Measurements from ENCODE around the gene LIPE.

Gene LIPE

GRCh38 chr19:42421101-42421500, 6.1 kb downstream of the LIPE start:
- FAIRE-seq (no peak), DNase-seq (ENCODE audit: extremely low spot score, insufficient read length, low read depth) (no peak)

- peak; percentile 93 for FAIRE-seq
Observed at GRCh38 chr19:42420055-42420544, 7.1 kb downstream of the LIPE start.

DNA sequence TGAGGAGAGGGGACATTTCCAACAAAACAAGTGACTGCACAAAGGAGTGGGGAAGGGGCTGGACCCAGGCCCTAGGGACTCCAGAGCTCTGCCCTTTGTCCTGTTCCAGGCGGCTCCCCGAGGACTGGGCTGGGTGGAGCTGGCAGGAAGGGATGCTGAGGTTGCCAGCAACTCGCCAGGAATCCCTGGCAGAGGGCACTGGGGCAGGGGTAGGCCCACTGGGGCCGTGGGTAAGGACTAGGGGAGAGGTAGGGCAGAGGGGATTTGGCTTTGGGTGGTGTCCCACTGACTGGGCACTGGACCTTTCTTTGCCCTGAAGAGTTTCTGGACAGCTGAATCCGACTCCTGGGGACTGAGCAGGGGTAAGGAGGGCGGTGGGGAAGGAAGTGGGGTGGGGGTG, 7.9 kb downstream of the LIPE start:
- DNase-seq (ENCODE audit: extremely low spot score, insufficient read length, low read depth), result no peak
- FAIRE-seq, result no peak

More at GRCh38 chr19:42420055-42420544, 7.1 kb downstream of the LIPE start:
- no peak for DNase-seq (ENCODE audit: extremely low spot score, insufficient read length, low read depth)

- no peak for DNase-seq (ENCODE audit: extremely low spot score, insufficient read length, low read depth)
- FAIRE-seq, result no peak
Observed at GRCh38 chr19:42412661-42413076, 14.5 kb downstream of the LIPE start.

- FAIRE-seq, result no peak
- DNase-seq (ENCODE audit: extremely low spot score, insufficient read length, low read depth), result no peak
Observed at GRCh38 chr19:42412227-42412626, 15.0 kb downstream of the LIPE start.

- FAIRE-seq, result no peak
- DNase-seq (ENCODE audit: extremely low spot score, insufficient read length, low read depth), result no peak
Observed at GRCh38 chr19:42411581-42412178, 15.5 kb downstream of the LIPE start.

GRCh38 chr19:42410371-42410770, 16.8 kb downstream of the LIPE start:
- FAIRE-seq, result no peak
- no peak for DNase-seq (ENCODE audit: extremely low spot score, insufficient read length, low read depth)

GRCh38 chr19:42409477-42409876, 17.7 kb downstream of the LIPE start:
- FAIRE-seq, result no peak

GRCh38 chr19:42407816-42408175, 19.4 kb downstream of the LIPE start:
- DNase-seq (ENCODE audit: extremely low spot score, insufficient read length, low read depth) (no peak), FAIRE-seq (no peak)

More at GRCh38 chr19:42409477-42409876, 17.7 kb downstream of the LIPE start:
- DNase-seq (ENCODE audit: extremely low spot score, insufficient read length, low read depth), result no peak

DNA sequence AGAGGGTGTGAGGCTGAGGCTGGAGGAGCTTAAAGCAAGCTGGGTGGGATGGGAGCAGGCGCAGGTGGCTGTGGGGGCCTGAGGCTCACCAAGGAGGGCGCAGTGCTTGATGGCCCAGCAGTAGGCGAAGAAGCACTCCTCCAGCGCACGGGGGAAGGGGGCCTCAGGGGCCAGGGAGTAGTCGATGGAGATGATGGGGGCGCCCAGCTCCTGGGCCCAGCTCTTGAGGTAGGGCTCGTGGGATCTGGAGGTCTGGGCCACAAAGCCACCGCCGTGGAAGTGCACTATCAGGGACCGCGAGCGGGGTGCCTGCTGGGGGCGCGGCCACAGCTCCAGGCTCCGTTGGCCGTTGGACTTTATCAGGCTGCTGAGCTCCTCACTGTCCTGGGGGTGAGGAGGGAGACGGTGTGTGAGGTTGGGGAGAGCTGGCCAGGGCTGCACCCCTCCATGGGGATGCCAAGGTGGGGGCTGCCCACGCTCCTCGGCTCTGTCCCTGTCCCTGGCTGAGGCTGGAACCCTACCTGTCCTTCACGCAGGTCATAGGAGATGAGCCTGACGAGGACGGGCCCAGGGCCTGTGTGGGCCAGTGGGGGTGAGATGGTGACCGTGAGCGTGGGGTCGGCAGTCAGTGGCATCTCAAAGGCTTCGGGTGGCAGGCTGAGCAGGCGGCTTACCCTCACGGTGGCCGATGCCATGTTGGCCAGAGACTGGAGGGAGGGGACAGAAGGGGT, 19.9 kb downstream of the LIPE start:
- FAIRE-seq (no peak), DNase-seq (ENCODE audit: extremely low spot score, insufficient read length, low read depth) (no peak)

DNA sequence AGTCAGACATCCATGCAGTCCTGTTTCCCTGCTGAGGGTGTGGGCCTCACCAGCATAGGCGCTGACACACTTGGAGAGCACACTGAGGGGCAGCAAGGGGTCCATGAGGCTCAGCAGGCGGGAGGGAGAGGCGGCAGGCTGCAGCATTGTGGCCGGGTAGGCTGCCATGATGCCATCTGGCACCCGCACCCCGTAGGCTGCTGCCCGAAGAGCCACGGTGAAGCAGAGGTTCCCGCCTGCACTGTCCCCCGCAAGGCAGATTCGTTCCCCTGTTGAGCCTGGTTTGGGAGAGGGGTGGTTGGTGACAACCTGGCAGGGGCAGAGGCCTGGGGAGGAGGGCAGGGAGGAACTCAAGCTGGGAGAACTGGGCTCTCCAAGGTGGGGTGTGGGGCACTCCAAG, 21.1 kb downstream of the LIPE start:
- DNase-seq (ENCODE audit: extremely low spot score, insufficient read length, low read depth), result no peak
- FAIRE-seq, result no peak

GRCh38 chr19:42403586-42403985, 23.6 kb downstream of the LIPE start:
- no peak for FAIRE-seq
- no peak for DNase-seq (ENCODE audit: extremely low spot score, insufficient read length, low read depth)

GRCh38 chr19:42402376-42403116, 24.6 kb downstream of the LIPE start:
- no peak for FAIRE-seq
- no peak for DNase-seq (ENCODE audit: extremely low spot score, insufficient read length, low read depth)

- FAIRE-seq (peak; percentile 80), DNase-seq (ENCODE audit: extremely low spot score, insufficient read length, low read depth) (no peak)
Observed at GRCh38 chr19:42401365-42402303, 25.6 kb downstream of the LIPE start.

DNA sequence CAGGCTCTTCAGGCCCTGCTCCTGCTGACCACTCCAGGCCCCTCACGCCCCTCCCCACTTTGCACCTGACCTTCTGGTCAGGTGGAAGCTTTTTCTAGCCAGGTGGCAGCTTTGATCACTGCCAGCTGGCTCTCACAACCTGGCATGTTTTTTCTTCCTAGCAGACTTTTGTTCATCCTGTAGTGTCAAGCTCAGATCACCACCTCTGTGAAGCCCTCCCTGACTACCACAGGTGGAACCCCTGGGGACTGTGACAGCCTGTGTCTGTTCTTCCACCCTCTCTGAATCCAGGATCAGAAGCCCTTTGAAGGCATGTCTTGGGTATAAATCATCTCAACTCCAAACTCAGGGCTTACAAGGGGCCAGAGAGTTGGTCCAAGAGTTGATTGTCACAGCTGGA, 26.8 kb downstream of the LIPE start:
- DNase-seq (ENCODE audit: extremely low spot score, insufficient read length, low read depth), result no peak
- no peak for FAIRE-seq

GRCh38 chr19:42397263-42398166, 29.7 kb downstream of the LIPE start:
- DNase-seq (ENCODE audit: extremely low spot score, insufficient read length, low read depth) (no peak), FAIRE-seq (no peak)

DNA sequence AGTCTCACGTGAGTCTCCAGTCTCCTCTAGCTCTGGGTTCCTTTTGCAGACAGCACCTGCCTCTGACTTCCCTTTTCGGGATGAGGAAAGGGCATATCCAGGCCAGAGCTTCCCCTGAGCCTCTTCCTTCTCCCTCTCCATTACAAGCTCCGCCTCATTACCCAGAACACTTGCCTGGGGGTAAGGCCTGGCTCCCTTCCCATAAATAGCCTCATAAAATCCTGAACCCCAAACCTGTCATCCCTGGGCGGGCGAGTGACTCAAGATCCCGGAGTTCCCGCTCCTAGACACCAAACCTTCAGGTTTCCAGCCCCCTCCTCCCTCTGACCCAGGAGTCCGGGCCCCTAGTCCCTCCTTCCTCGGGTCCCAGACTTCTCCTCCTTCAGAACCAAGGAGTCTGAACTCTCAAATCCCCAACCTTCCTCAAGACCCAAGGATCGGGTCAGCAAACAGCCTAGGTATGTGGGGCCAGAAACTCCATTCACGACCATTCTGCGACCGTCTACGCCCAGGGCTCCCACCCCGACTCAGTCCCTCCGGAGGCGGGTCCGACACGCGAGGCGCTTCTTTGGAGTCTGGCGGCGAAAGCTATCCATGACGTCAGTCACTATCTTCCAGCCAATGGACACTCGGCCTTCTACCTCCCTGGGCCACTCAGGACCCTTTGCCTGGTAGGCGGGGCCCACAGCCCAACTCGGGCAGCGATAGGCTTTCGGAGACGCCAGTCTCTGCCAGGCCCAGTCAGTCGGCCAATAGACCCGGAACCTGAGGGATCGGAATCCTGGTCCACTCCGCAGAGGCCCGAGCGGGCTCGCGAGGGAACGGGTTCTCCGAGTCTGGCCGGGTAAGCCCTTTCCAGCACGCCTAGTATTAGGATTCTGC, 30.6 kb downstream of the LIPE start:
- DNase-seq (ENCODE audit: extremely low spot score, insufficient read length, low read depth), result peak; percentile 100
- FAIRE-seq, result peak; percentile 99

GRCh38 chr19:42394751-42395150, 32.4 kb downstream of the LIPE start:
- FAIRE-seq (no peak), DNase-seq (ENCODE audit: extremely low spot score, insufficient read length, low read depth) (no peak)
